ENCODE measurements around the gene GP9.

Gene GP9

DNA sequence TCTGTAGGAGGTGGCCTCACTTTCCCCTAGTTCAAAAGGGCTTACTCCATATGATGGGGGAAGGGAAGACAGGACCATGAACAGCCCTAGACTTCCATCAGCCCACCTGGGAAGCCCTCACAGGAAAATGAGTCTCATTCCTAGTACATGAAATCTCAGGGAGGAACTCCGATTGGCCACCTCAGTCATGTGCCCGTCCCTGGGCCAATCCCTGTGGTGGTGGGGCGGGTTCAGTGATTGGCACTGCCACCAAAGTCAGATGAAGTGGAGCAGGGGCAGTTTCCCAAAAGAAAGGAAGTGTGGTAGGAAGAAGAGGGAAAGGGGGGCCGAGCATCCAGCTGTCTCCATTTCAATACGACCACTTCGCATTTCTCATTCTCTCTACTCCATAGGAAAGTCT lies 25.9 kb upstream of the GP9 start:
- no peaks in the 10 kb centered on the region for H3K9me3 ChIP-seq (ENCODE audit: control insufficient read depth, insufficient read depth, low read length)
- no peak overlapping the region for H3K9ac ChIP-seq (ENCODE audit: low read depth, low read length)
- H3K4me1 ChIP-seq (ENCODE audit: insufficient read depth, low read length), result 0 out of 2 replicates have a peak, but pooled peaks cover 5% of the 10 kb centered on the region
- no peaks in the 10 kb centered on the region for H3K36me3 ChIP-seq (ENCODE audit: insufficient read depth, low read length)

DNA sequence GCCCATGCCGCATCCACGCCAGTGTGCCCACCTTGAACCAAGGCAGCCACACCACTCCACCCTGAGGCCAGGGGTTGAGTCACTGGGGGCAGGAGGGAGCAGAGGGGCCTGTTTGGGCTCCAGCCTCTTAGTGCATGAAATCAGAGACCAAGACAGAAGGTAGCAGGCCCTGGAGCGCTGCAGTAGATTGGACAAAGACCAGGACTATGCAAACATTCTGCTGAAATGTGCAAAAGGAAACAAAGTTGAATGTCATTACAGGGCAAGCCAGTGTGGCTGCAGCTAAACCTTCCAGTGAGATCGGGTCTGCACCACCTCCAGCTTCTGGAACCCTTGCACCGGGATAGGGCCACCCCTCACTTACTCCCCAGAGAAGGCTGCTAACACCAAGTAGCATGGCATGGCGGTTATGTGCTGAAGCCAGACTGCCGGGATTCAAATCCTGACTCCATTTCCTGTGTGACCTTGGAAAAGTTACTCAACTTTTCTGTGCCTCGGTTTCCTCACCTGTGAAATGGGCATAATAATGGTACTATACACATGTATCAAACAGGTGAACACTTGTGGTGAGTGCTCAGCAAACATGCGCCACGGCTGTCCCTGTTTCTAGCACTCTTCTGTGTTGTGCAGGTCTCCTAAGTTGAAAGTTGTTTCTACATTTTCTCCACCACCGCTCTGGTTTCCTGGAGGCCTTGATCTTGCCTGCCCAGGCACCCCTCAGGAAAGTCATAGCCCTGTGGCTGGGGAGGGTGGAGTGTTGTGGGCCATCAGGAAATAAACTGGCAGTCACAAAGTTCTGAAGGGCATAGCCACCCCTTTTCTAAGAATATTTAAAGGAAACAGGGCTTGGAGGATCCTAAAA lies 25.0 kb upstream of the GP9 start:
- peaks cover 5% of the 10 kb centered on the region; the same call in 1 of the 2 replicates for H3K4me1 ChIP-seq (ENCODE audit: insufficient read depth, low read length)
- H3K36me3 ChIP-seq (ENCODE audit: insufficient read depth, low read length), result no peaks in the 10 kb centered on the region
- H3K9me3 ChIP-seq (ENCODE audit: control insufficient read depth, insufficient read depth, low read length), result no peaks in the 10 kb centered on the region
- no peak overlapping the region for H3K9ac ChIP-seq (ENCODE audit: low read depth, low read length)

DNA sequence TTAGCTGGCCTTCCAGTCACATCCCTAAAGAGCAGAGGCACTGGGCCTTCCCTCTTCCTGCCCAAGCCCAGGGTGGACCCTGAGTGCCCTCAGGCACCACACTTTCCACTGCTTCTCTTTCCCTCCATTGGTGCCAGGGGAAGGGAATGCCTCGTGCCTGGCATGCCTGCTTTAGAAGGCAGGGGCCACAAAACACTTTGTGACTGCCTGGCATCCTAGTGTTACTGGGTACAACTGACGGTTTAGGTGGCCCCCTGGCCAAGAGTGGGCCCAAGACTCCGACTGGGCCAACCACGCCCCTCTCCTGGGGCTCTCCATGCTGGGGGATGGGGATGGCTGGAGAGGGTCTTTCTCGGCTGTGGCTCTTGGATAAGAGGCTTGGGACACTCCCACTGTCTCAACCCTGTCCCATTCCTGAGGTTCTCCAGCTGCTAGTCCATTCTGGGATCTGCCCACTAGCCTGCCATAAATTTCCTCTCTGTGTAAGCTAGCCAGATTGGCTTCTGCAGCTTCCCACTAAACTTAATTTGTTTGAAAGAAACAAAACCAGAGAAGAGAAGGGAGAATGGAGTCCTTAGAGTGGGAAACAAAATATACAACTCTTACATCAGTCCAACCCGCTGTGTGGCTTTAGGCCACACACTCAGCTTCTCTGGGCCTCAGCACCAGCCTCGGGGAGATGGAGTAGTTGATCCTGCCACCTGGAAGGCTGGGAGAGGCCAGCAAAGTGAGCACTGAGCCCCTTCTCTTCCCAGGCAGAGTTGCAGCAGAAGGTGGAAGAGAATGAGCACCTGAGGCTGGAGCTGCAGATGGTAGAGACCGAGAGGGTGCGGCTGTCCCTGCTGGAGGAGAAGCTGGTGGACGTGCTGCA lies 24.1 kb upstream of the GP9 start:
- no peaks in the 10 kb centered on the region for H3K36me3 ChIP-seq (ENCODE audit: insufficient read depth, low read length)
- H3K4me1 ChIP-seq (ENCODE audit: insufficient read depth, low read length), result peaks cover 11% of the 10 kb centered on the region; the same call in 1 of the 2 replicates

DNA sequence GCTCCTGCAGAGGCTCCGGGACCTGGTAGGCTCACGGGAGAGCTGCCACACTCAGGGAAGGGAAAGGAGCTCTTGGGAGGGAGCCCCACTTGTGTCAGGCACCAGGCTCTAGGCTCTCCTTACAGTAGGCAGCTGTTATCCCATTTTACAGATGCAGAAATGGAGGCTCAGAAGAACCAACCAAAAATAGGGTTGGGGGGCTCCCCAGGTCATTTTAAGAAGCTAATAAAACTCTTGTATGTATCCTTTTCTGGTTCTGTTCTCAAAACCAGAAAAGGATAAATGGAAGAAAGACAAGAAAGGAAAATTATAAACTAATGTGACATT lies 23.5 kb upstream of the GP9 start:
- Histone ChIP-seq H3K9me3 (ENCODE audit: control insufficient read depth, insufficient read depth, low read length) (no peaks in the 10 kb centered on the region), H3K4me1 (ENCODE audit: insufficient read depth, low read length) (peaks cover 14% of the 10 kb centered on the region; the same call in 1 of the 2 replicates), H3K36me3 (ENCODE audit: insufficient read depth, low read length) (no peaks in the 10 kb centered on the region), H3K9ac (ENCODE audit: low read depth, low read length) (no peak overlapping the region)

More for the DNA sequence above, 24.1 kb upstream of the GP9 start:
- Histone ChIP-seq H3K9ac (ENCODE audit: low read depth, low read length) (no peak overlapping the region), H3K9me3 (ENCODE audit: control insufficient read depth, insufficient read depth, low read length) (no peaks in the 10 kb centered on the region)

DNA sequence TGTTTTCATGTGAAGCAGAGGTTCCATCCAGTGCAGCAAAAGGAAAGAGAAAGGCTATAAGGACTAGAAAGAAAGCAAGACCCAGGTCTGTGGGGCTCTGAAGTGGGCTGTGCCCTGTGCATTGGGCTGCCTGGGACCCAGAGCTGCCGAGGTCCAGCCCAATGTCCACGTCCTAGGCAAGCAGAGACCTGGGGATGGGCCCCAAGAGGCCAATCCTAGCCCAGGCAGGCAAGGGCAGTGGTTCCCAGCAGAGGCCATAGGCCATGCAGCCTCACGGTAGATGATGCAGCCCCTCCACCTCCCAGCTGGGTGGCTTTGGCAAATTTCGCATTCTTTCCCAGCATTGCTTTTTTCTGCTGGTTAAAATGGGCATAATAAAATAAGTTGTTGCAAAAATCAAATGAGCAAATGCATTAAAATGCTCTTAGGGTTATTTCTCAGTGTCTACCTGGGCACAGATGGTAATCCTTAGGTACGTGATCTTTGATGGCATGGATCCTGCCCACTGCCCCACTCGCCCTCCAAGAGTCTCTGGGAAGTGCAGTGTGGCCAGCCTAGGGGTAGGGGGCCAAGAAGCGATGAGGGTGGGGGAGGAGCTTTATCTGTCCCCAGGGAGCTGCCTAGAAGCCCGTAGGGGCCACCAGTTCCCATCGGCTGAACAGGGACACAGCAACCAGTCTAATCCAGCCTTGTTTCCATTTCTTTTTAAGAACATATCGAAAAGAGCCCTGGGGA lies 22.3 kb upstream of the GP9 start:
- Histone ChIP-seq H3K4me1 (ENCODE audit: insufficient read depth, low read length) (peaks cover 15% of the 10 kb centered on the region; the same call in 1 of the 2 replicates), H3K9ac (ENCODE audit: low read depth, low read length) (no peak overlapping the region), H3K36me3 (ENCODE audit: insufficient read depth, low read length) (no peaks in the 10 kb centered on the region), H3K9me3 (ENCODE audit: control insufficient read depth, insufficient read depth, low read length) (no peaks in the 10 kb centered on the region)

DNA sequence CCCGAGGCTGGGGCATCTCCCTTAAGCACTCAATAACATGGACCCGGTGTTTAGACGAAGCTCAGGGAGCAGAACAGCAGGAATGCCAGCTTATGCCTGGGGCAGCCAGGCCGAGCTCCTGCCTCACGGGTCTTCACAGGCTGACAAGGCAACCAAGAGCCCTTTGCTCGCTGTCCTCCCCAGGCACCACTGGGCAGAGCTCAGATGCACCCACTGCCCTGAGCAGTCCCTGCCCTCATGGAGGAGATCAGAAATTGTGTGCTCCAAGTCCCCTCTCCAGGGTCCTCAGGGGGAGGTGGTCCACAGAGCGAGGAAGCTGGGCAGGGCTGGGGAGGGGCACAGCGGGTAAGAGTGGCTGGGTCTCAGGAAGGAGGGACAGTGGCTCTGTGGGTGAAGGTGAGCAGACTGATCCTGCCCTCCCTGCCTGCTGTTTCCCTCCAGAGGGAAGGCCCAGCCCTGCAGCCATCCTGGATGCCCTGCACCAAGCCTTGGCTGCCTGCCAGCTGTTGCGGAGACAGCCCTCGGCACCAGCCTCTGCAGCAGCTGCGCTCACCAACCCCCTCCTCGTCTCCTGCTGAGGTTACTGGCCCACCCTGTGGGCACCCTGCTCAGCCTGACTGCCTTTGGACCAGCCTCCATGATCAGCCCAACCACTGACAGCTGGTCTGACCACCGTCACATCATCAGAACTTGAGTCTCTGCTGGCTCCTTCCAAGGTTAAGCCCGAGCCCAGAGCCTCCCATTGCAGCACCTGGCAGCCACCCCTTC lies 21.1 kb upstream of the GP9 start:
- Histone ChIP-seq H3K9me3 (ENCODE audit: control insufficient read depth, insufficient read depth, low read length) (no peaks in the 10 kb centered on the region), H3K9ac (ENCODE audit: low read depth, low read length) (no peak overlapping the region), H3K4me1 (ENCODE audit: insufficient read depth, low read length) (peaks cover 15% of the 10 kb centered on the region; the same call in 1 of the 2 replicates), H3K36me3 (ENCODE audit: insufficient read depth, low read length) (no peaks in the 10 kb centered on the region)

DNA sequence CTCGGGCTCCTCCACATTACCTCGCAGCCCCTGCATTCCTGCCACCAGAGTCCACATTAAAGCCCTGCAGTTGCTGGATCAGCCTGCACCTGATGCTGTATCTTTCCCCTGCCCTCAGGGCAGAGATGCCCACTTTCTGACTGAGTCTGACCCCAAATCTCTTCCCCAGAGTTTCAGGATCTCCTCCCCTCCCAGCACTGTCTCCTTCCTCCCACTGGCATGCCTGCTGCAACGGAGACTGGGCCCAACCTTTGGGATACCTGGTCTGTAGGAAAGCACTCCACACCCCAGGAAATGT lies 20.6 kb upstream of the GP9 start:
- Histone ChIP-seq H3K9ac (ENCODE audit: low read depth, low read length) (no peak overlapping the region), H3K36me3 (ENCODE audit: insufficient read depth, low read length) (no peaks in the 10 kb centered on the region), H3K4me1 (ENCODE audit: insufficient read depth, low read length) (peaks cover 15% of the 10 kb centered on the region; the same call in 1 of the 2 replicates), H3K9me3 (ENCODE audit: control insufficient read depth, insufficient read depth, low read length) (no peaks in the 10 kb centered on the region)

DNA sequence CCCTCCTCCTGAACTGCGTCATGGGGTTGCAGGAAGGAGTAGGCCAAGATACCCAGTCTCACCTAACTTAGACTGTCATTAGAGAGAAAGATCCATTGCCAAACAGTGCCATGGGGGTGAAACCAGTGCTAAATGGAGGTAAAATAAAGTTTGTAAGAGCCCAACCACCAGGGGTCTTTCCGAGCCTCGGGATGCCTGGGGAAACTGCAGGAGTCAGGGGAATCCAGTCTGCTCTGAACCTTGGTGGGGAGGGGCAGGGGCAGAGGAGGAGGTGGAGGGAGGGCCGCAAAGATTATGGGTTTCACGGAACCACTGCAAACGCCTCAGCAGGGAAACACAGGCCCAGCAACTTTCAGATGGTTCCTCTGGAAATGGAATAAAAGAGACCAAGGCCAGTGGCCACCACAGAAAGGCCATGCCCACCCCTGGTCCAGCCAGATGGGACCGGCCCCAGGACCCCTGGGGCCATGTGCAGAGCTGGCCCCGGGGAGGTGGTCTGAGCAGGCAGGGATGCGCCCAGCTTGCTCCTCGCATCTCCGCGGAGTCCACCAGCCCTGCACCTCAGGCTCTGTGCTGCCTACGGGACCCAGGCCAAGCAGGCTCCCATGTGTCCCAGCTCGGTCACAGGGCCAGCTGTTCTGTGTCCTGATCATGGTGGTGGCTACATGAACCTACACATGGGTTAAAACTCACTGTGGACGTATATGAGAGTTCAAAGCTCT lies 19.8 kb upstream of the GP9 start:
- Histone ChIP-seq H3K36me3 (ENCODE audit: insufficient read depth, low read length) (no peaks in the 10 kb centered on the region), H3K4me1 (ENCODE audit: insufficient read depth, low read length) (peaks cover 15% of the 10 kb centered on the region; the same call in 1 of the 2 replicates), H3K9me3 (ENCODE audit: control insufficient read depth, insufficient read depth, low read length) (no peaks in the 10 kb centered on the region), H3K9ac (ENCODE audit: low read depth, low read length) (no peak overlapping the region)

DNA sequence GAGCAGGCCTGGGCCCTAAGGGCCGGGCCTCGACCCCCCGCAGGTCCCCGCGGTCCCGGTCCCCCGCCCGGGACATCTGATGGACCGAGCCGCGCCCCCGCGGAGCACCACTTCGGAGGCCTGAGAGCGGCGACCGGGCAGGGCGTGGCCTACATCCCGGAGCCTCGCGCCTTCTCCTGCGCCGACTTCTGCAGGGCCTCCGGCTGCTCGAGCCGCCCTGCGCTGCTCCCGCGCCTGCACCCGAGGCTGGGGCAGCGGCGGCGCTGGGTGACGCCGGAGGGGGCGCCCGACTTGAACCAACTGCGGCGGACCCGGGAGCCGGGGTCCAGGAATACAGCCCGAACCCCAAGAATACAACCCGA lies 14.9 kb upstream of the GP9 start:
- Histone ChIP-seq H3K9ac (ENCODE audit: low read depth, low read length) (no peak overlapping the region), H3K9me3 (ENCODE audit: control insufficient read depth, insufficient read depth, low read length) (no peaks in the 10 kb centered on the region), H3K4me1 (ENCODE audit: insufficient read depth, low read length) (peaks cover 10% of the 10 kb centered on the region; the same call in 1 of the 2 replicates), H3K36me3 (ENCODE audit: insufficient read depth, low read length) (no peaks in the 10 kb centered on the region)

DNA sequence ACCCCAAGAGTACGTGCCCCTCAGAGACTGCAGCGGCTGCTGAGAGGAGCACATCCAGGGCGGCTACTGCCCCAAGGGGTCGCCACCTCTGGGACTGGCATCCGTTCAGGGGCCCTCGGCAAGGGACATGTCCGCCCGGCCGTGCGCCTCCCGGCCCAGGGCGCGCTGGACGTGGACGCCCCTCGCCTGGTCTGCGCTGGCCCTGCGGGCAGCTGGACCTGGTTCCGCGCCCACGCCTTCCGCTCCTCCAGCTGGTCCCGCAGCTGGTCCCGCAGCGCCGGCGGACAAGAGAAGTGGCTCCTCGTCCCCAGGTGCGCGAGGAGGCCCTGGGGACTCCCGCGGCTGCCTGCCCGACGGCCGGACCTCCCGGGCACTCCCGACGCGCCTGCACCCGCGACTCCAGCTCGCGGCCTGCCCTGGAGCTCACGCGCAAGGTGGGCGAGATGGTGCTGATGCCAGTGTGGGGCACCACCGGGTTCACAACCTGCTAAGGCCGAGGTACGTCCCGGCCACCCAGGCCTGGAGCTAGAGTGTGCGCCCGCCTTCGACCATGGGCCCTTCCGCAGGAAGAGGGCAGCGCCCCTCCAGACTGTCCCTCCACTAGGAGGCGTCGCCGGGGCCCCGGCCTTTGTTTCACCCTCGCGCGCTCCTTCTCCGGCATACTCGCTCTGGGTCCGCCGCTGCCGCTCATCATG lies 14.4 kb upstream of the GP9 start:
- Histone ChIP-seq H3K9me3 (ENCODE audit: control insufficient read depth, insufficient read depth, low read length) (no peaks in the 10 kb centered on the region), H3K36me3 (ENCODE audit: insufficient read depth, low read length) (no peaks in the 10 kb centered on the region), H3K4me1 (ENCODE audit: insufficient read depth, low read length) (peaks cover 5% of the 10 kb centered on the region; the same call in 1 of the 2 replicates), H3K9ac (ENCODE audit: low read depth, low read length) (no peak overlapping the region)

DNA sequence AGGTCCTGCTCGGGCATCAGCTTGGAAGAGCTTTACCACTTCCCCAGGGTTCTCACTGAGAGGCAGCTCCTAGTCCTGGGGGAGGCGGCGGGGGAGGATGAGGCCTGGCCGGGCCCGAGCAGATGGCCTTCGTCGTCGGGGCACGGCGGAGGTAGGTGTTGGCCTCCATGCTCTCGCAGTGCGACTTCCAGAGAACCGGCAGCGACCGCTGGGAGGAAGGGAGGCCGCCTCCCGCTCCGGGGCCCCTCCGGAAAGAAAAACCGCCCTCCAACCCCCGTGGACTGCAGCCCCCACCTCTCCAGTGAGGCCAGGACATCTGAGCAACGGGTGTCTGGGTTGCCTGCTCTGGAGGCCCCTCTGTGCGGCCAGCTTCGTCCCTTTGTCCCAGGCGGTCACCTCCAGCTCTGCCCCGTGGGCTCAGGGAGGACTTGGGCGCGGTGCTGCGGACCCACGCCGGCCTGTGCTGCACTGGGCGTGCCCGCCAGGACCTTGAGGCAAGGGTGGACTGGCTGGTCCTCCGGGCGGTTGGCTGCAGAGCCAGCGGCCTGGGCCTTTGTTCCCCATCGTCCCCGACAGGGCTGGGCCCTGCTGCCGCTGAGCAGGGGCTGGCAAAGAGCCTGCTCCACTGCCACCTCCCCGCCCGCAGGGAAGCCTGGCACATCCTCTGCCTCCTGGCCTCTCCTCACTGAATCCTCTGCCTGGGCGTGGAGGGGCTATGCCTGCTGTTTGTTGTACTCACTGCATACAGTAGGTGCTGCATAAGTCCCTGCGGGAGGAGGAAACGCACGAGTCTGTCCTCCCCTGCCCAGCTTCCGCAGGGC lies 13.6 kb upstream of the GP9 start:
- Histone ChIP-seq H3K36me3 (ENCODE audit: insufficient read depth, low read length) (no peaks in the 10 kb centered on the region), H3K4me1 (ENCODE audit: insufficient read depth, low read length) (0 out of 2 replicates have a peak, but pooled peaks cover 2% of the 10 kb centered on the region), H3K9me3 (ENCODE audit: control insufficient read depth, insufficient read depth, low read length) (no peaks in the 10 kb centered on the region), H3K9ac (ENCODE audit: low read depth, low read length) (no peak overlapping the region)

DNA sequence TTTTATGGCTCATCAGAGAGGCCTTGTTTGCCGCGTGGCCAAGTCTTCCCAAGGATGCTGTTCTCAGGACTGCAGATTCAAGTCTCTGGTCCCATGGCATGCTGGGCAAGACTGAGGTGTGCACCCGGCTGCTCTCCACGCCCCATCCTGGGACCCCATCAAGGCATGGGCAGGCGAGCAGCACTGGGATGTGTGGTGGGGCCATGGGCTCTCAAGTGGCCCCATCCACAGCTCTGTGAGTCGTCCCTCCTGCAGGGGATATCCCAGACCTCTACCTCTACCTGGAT lies 13.1 kb upstream of the GP9 start:
- Histone ChIP-seq H3K9ac (ENCODE audit: low read depth, low read length) (no peak overlapping the region), H3K36me3 (ENCODE audit: insufficient read depth, low read length) (no peaks in the 10 kb centered on the region), H3K4me1 (ENCODE audit: insufficient read depth, low read length) (no peaks in the 10 kb centered on the region), H3K9me3 (ENCODE audit: control insufficient read depth, insufficient read depth, low read length) (no peaks in the 10 kb centered on the region)
